ENCODE data around the gene STT3B.

STT3B gene

GRCh38 chr3:31552103-31552502, 19.4 kb downstream of the STT3B start:
- DNase-seq (ENCODE audit: low spot score): no peak

- DNase-seq (ENCODE audit: low spot score): no peak
Measured at GRCh38 chr3:31553258-31553657, 20.5 kb downstream of the STT3B start.

GRCh38 chr3:31555204-31555603, 22.5 kb downstream of the STT3B start:
- no peak for DNase-seq (ENCODE audit: low spot score)

DNA sequence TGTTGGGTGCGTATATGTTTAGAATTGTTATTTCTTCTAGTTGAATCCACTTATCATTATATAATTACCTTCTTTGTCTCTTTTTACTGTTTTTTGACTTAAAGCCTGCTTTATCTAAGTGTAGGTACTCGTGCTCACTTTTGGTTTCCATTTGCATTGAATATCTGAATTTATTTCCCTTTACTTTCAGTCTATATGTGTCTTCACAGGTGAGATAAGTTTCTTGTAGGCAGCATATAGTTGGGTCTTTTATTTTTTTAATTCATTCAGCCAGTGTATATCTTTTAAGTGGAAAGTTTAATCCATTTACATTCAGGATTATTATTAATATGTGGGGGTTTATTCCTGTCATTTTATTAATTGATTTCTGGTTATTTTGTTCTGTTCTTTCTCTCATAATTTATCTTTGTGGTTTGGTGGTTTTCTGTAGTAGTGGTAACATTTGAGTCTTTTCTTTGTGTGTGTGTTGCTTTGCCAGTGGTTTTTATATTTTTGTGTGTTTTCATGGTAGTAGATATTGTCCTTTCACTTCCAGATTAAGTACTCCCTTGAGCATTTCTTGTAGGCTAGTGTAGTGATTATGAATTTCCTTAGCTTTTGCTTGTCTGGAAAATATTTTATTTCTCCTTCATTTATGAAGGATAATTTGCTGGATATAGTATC, 27.3 kb downstream of the STT3B start:
- DNase-seq (ENCODE audit: low spot score): peak; percentile 41

- DNase-seq (ENCODE audit: low spot score): no peak
Measured at GRCh38 chr3:31561891-31562290, 29.2 kb downstream of the STT3B start.

- no peak for DNase-seq (ENCODE audit: low spot score)
Measured at GRCh38 chr3:31562525-31562924, 29.8 kb downstream of the STT3B start.

- DNase-seq (ENCODE audit: low spot score): no peak
Measured at GRCh38 chr3:31565288-31565687, 32.6 kb downstream of the STT3B start.

DNA sequence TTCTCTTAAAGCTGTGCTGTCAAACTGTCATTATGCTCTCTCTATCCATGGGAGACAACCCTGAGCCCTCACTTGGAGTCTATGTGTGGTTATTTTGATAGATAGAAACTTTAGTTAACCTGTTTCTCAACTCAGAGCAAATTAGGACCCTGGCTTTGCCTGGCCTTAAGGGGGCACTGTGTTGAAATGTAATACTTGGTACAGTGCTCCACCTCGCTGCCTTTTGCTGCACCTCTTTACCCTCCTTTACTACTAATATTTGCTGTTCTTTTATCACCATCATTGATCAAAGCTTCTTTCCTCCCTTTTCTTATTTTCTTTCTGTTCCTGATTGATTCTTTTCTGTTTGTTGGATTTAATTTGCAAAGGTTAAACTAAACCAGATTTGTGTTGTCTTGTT, 34.3 kb downstream of the STT3B start:
- DNase-seq (ENCODE audit: low spot score): no peak

- DNase-seq (ENCODE audit: low spot score): no peak
Measured at GRCh38 chr3:31568649-31569048, 35.9 kb downstream of the STT3B start.

DNA sequence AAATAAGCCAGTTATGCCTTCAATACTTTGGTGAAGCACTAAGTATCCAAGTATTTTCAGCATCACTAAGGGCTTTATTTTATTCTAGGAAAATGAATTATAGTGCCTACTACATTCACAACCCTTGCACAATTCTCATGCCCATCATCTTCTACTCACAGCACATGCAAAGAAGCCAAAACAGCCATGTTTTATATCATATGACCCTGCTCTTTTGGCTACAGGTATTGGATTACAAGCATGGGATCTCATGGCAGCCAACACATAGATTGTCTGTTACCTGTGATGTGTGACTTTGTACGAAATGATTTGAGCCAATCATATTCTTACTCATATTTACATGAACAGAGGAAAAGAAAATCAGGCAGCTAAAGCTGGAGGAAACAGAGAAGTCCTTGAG, 38.6 kb downstream of the STT3B start:
- no peak for DNase-seq (ENCODE audit: low spot score)

GRCh38 chr3:31572236-31573004, 39.7 kb downstream of the STT3B start:
- DNase-seq (ENCODE audit: low spot score): no peak

- DNase-seq (ENCODE audit: low spot score): no peak
Measured at GRCh38 chr3:31573036-31573779, 40.5 kb downstream of the STT3B start.

DNA sequence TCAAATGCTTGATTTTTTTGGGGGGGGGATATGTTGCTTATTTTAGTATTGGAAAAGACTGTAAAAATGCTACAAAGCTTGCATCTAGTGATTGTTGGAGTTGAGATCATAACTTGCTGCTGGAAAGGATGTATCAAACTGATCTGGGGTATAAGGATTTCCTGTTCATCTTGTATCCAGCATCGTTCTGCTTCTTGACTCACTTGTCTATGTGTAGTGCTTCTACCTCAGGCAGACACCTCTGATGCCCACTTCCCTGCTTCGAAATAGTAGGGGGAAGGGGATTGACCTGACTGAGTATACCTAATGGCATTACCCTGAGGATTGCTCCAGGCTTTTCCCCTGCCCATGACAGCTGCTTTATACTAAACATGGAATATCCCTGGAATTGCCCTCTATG, 42.7 kb downstream of the STT3B start:
- DNase-seq (ENCODE audit: low spot score): no peak

DNA sequence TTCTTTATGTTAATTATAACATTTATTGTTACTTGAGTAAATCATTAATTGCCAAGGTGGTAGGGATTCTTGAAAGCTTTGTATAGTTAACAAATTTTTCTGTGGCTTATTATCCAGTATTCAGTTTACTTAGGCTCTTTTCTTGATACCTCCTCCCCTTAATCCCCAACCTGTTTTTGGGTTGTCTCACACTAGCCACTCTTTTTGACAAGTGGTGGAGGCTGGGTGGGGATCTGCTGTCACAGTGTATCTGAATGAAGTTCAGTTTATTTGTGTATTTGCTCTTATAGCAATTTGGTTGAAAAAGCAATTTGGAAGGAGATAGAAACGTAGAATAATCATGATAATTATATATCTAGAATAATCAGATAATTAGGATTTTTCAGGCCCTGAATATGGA, 43.8 kb downstream of the STT3B start:
- no peak for DNase-seq (ENCODE audit: low spot score)

DNA sequence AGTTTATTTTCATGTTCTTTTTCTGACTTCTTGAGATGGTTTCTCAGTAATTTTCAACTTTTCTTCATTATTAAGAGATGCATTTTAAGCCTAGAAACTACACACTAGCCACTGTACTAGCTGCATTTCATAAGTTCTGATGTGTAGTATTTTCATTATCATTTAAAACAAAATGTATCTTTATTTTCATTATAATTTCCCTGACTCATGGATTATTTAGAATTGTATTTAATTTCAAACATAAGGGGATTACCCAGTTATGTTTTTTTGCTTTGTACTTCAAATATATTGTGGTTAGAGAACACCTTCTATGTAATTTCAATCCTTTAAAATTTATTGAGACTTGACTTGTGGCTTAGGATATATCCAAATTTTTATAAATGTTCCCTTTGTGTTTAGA, 44.5 kb downstream of the STT3B start:
- DNase-seq (ENCODE audit: low spot score): no peak

DNA sequence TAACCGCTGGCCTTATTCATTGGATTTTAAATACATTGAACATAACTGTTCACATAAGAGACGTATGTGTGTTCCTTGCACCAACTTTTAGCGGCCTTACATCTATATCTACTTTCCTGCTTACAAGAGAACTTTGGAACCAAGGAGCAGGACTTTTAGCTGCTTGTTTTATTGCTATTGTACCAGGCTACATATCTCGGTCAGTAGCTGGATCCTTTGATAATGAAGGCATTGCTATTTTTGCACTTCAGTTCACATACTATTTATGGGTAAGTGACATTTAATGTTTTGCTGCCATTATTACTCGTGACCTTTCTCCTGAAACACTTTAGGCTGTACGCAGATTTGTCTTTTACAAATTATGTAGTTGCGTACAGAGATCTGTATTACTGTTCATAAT, 47.1 kb downstream of the STT3B start:
- DNase-seq (ENCODE audit: low spot score): no peak

GRCh38 chr3:31580645-31581044, 47.9 kb downstream of the STT3B start:
- no peak for DNase-seq (ENCODE audit: low spot score)

DNA sequence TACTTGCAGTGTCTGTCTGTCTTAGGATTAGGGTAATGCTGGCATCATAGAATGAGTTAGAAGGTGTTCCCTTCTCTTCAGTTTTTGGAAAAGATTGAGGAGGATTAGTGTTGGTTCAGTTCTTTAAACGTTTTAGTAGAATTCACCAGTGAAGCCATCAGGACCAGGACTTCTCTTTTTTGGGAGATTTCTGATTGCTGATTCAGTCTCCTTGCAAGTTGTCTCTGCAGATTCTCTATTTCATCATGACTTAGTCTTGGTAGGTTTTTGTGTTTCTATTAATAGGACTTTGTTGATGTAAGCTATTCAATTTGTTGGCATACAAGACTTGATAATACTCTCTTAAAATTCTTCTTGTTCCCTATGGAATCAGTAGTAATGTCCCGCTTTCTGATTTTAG, 48.9 kb downstream of the STT3B start:
- no peak for DNase-seq (ENCODE audit: low spot score)

DNA sequence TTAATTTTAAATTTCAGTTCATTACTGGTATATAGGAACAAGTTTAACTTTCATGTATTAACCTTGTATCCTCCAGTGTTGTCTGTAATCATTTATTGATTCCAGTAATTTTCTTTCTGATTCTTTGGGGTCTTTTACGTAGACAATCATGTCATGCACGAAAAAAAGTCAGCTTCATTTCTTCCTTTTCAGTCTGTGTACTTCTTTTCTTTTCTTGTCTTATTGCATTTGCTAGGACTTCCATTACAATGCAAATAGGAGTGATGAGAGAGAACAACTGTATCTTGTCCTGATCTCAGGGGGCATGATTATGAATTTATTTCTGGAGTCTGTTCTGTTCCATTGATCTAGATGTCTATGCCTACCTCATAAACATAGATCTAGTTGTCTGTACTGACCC, 56.5 kb downstream of the STT3B start:
- DNase-seq (ENCODE audit: low spot score): no peak

GRCh38 chr3:31590650-31591049, 57.9 kb downstream of the STT3B start:
- no peak for DNase-seq (ENCODE audit: low spot score)

DNA sequence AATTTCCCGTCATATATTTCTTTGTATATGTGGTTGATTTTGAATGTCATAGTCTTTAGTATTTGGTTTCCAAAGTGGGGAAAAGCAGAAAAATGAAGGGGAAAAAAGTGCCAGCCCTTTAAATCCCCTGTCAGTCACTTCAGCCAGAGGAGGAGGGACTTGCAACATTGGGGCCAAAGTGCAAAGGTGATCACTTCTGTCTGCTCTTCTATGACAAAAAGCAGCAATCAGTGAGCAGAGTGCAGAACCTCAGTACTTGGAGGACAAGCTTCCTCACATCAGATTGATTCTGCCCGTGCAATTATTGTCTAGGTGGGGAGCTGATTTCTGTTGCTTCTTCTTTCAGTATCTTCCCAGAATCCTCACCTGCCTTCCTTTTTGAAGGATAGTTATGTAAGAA, 60.0 kb downstream of the STT3B start:
- DNase-seq (ENCODE audit: low spot score): no peak

DNA sequence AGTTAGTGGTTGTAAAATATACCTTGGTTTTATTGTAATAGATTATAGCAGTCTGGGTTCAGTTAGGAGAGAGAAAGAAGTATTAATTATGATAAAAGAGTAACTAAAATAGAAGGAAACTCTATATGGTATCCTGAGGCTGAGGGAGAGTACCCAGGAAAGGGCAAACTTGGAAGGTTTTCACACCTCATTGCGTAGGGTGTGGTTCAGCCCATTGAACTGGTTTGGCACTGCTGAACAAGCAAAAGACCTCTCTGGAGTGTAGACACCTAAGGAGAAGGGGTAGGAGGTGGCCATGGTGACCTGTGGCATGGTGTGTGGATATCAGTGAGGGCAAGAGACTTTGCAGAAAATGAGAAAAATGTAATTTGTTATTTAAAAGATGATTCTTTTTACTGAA, 63.5 kb downstream of the STT3B start:
- DNase-seq (ENCODE audit: low spot score): no peak

- DNase-seq (ENCODE audit: low spot score): no peak
Measured at GRCh38 chr3:31600431-31600830, 67.7 kb downstream of the STT3B start.
